Measurements from ENCODE around the gene IPPK. TPM values are rescaled to one million over a fixed set of nuclear protein-coding genes. Genes with fewer than 3 reads are reported as not detected.
"Not testable (repeated sequence)": the region's sequence is repeated elsewhere in the genome, so short reads cannot be mapped to it uniquely, and the experiment has no call there.

Gene IPPK
- total RNA-seq, 1 donor from 2014 or later: 14.8 TPM

GRCh38 chr9:92637886-92638620 is 31.9 kb downstream of the IPPK start:
- Mint-ChIP-seq H3K36me3 (ENCODE audit: low read depth) (peaks cover 33% of the 10 kb centered on the region), H3K9me3 (no peaks in the 10 kb centered on the region), H3K4me1 (ENCODE audit: low read depth) (peaks cover 5% of the 10 kb centered on the region), H3K4me3 (no peak overlapping the region), H3K27me3 (ENCODE audit: insufficient read depth) (no peaks in the 10 kb centered on the region), H3K27ac (peak overlapping the region; percentile 31)
- no peak for DNase-seq (ENCODE audit: low spot score)
- intact Hi-C loops (cut with micrococcal nuclease): loop anchor here (10.0 kb wide), 1 partner anchor 157 kb away; no protein-coding TSS in a partner anchor

DNA sequence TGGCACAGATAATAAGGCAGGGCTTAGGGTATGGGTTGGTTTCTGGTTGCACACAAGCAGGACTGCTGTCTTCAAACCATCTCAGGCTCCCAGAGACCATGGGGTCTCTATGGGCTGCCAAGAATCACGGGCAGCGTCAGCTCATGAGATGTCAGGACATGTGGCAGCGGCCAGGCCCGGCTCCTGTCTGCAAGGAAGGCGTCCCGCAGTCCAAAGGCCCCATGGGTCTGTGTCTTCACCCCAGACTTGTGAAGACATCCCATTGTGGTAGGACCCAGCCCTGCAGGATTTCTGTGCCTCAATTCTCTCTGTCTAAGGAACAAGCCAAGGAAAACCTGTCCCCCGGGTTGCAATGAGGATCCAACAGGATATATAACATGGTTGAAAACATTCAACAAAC is 32.6 kb downstream of the IPPK start:
- intact Hi-C loops (cut with micrococcal nuclease): loop anchor here (10.0 kb wide), 1 partner anchor 157 kb away; no protein-coding TSS in a partner anchor
- no peak overlapping the region for H3K4me3 Mint-ChIP-seq

GRCh38 chr9:92636627-92637026 is 33.3 kb downstream of the IPPK start:
- Mint-ChIP-seq H3K4me1 (ENCODE audit: low read depth) (peaks cover 12% of the 10 kb centered on the region), H3K36me3 (ENCODE audit: low read depth) (peaks cover 35% of the 10 kb centered on the region), H3K27me3 (ENCODE audit: insufficient read depth) (no peaks in the 10 kb centered on the region), H3K27ac (no peak overlapping the region), H3K4me3 (no peak overlapping the region), H3K9me3 (no peaks in the 10 kb centered on the region)
- intact Hi-C loops (cut with micrococcal nuclease): loop anchor here (10.0 kb wide), 1 partner anchor 158 kb away; no protein-coding TSS in a partner anchor
- no peak for DNase-seq (ENCODE audit: low spot score)

More for the DNA sequence above, 32.6 kb downstream of the IPPK start:
- Mint-ChIP-seq H3K4me1 (ENCODE audit: low read depth) (peaks cover 5% of the 10 kb centered on the region), H3K27me3 (ENCODE audit: insufficient read depth) (no peaks in the 10 kb centered on the region), H3K36me3 (ENCODE audit: low read depth) (peaks cover 33% of the 10 kb centered on the region), H3K9me3 (no peaks in the 10 kb centered on the region), H3K27ac (no peak overlapping the region)
- no peak for DNase-seq (ENCODE audit: low spot score)

- no peaks in the 10 kb centered on the region for H3K27me3 Mint-ChIP-seq (ENCODE audit: insufficient read depth)
- no peak for DNase-seq (ENCODE audit: low spot score)
- no peak overlapping the region for H3K27ac Mint-ChIP-seq
- peaks cover 16% of the 10 kb centered on the region for H3K4me1 Mint-ChIP-seq (ENCODE audit: low read depth)
- intact Hi-C loops (cut with micrococcal nuclease): loop anchor here (10.0 kb wide), 1 partner anchor 159 kb away; no protein-coding TSS in a partner anchor
- H3K9me3 Mint-ChIP-seq: no peaks in the 10 kb centered on the region
- H3K4me3 Mint-ChIP-seq: no peak overlapping the region
- peaks cover 33% of the 10 kb centered on the region for H3K36me3 Mint-ChIP-seq (ENCODE audit: low read depth)
These were observed 34.2 kb downstream of the IPPK start for GRCh38 chr9:92635760-92636159.

DNA sequence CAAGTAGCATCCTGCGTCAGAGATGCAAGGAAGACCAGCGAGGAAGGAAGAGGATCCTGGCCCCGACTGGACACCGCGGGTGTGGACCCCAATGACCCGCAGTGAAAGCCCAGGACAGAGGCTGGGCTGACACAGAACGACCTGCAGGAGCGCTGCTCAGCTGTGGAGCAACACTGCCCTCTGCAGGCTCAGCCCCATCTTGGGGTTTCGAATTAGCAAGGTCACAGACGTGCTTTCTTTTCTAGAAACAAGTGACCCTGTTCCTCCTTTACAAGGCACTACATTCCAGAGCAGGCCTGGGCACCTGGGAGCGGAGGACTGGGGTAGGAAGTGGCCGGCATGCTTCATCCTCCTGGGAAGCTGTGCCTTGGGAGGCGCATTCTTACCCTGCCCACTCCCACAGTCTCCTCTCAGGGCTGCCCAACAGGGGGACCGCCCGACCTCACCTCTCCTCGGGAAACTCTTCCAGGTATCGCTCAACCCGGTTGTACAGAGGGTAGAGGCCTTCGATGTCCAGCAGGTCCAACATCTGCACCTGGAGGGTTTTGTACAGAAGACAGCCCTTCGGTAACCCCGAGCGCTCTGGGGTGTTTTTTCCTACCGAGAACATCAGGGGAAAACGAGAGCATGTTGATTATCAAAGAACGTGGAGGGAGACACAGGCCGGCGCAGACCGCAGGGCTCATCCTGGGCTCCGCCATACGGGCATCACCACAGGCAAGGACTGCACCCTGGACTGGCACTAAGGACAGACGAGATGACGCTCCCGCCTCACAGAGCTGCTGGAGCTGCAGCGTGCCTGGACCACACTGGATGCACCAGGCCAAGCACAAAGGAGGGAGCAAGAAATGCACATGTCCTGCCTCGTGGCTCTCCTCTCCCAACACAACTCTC is 35.0 kb downstream of the IPPK start:
- Mint-ChIP-seq H3K9me3 (no peaks in the 10 kb centered on the region), H3K4me1 (ENCODE audit: low read depth) (peaks cover 24% of the 10 kb centered on the region), H3K27me3 (ENCODE audit: insufficient read depth) (no peaks in the 10 kb centered on the region), H3K4me3 (no peak overlapping the region), H3K27ac (peak overlapping the region; percentile 71), H3K36me3 (ENCODE audit: low read depth) (peaks cover 40% of the 10 kb centered on the region)
- intact Hi-C loops (cut with micrococcal nuclease): loop anchor here (1.0 to 10.0 kb wide), 7 partner anchors 32 to 501 kb away; partner anchors contain the start of genes CENPP, IARS1 and NOL8
- DNase-seq (ENCODE audit: low spot score): peak; percentile 43

- H3K4me1 Mint-ChIP-seq (ENCODE audit: low read depth): peaks cover 26% of the 10 kb centered on the region
- intact Hi-C loops (cut with micrococcal nuclease): loop anchor here (1.0 to 10.0 kb wide), 7 partner anchors 34 to 499 kb away; partner anchors contain the start of genes CENPP, IARS1 and NOL8
- no peak overlapping the region for H3K4me3 Mint-ChIP-seq
- H3K27ac Mint-ChIP-seq: no peak overlapping the region
- H3K9me3 Mint-ChIP-seq: no peaks in the 10 kb centered on the region
- H3K27me3 Mint-ChIP-seq (ENCODE audit: insufficient read depth): no peaks in the 10 kb centered on the region
- H3K36me3 Mint-ChIP-seq (ENCODE audit: low read depth): peaks cover 47% of the 10 kb centered on the region
- DNase-seq (ENCODE audit: low spot score): no peak
These were observed 36.2 kb downstream of the IPPK start for GRCh38 chr9:92633614-92634278.

GRCh38 chr9:92632641-92633040 is 37.3 kb downstream of the IPPK start:
- no peaks in the 10 kb centered on the region for H3K27me3 Mint-ChIP-seq (ENCODE audit: insufficient read depth)
- H3K27ac Mint-ChIP-seq: peak overlapping the region; percentile 18
- peaks cover 45% of the 10 kb centered on the region for H3K36me3 Mint-ChIP-seq (ENCODE audit: low read depth)
- H3K4me3 Mint-ChIP-seq: no peak overlapping the region
- DNase-seq (ENCODE audit: low spot score): no peak
- H3K4me1 Mint-ChIP-seq (ENCODE audit: low read depth): peaks cover 26% of the 10 kb centered on the region
- intact Hi-C loops (cut with micrococcal nuclease): loop anchor here (5.0 to 10.0 kb wide), 3 partner anchors 35 to 355 kb away; no protein-coding TSS in a partner anchor
- H3K9me3 Mint-ChIP-seq: no peaks in the 10 kb centered on the region

GRCh38 chr9:92631452-92632343 is 38.2 kb downstream of the IPPK start:
- intact Hi-C loops (cut with micrococcal nuclease): loop anchor here (5.0 to 10.0 kb wide), 3 partner anchors 36 to 354 kb away; no protein-coding TSS in a partner anchor
- Mint-ChIP-seq H3K27ac (peak overlapping the region; percentile 72), H3K27me3 (ENCODE audit: insufficient read depth) (no peaks in the 10 kb centered on the region), H3K36me3 (ENCODE audit: low read depth) (peaks cover 49% of the 10 kb centered on the region), H3K9me3 (no peaks in the 10 kb centered on the region), H3K4me1 (ENCODE audit: low read depth) (peaks cover 26% of the 10 kb centered on the region), H3K4me3 (peak overlapping the region; percentile 45)
- DNase-seq (ENCODE audit: low spot score): no peak

GRCh38 chr9:92627651-92628050 is 42.3 kb downstream of the IPPK start:
- intact Hi-C loops (cut with micrococcal nuclease): no loop called here
- no peak overlapping the region for H3K27ac Mint-ChIP-seq
- H3K27me3 Mint-ChIP-seq (ENCODE audit: insufficient read depth): no peaks in the 10 kb centered on the region
- no peak for DNase-seq (ENCODE audit: low spot score)
- no peak overlapping the region for H3K4me3 Mint-ChIP-seq
- H3K36me3 Mint-ChIP-seq (ENCODE audit: low read depth): peaks cover 43% of the 10 kb centered on the region
- no peaks in the 10 kb centered on the region for H3K9me3 Mint-ChIP-seq
- peaks cover 27% of the 10 kb centered on the region for H3K4me1 Mint-ChIP-seq (ENCODE audit: low read depth)

- Mint-ChIP-seq H3K27ac (peak overlapping the region; percentile 2), H3K36me3 (ENCODE audit: low read depth) (peaks cover 38% of the 10 kb centered on the region), H3K27me3 (ENCODE audit: insufficient read depth) (no peaks in the 10 kb centered on the region), H3K9me3 (no peaks in the 10 kb centered on the region), H3K4me3 (no peak overlapping the region), H3K4me1 (ENCODE audit: low read depth) (peaks cover 19% of the 10 kb centered on the region)
- no peak for DNase-seq (ENCODE audit: low spot score)
- intact Hi-C loops (cut with micrococcal nuclease): no loop called here
These were observed 43.4 kb downstream of the IPPK start for GRCh38 chr9:92626484-92626883.

DNA sequence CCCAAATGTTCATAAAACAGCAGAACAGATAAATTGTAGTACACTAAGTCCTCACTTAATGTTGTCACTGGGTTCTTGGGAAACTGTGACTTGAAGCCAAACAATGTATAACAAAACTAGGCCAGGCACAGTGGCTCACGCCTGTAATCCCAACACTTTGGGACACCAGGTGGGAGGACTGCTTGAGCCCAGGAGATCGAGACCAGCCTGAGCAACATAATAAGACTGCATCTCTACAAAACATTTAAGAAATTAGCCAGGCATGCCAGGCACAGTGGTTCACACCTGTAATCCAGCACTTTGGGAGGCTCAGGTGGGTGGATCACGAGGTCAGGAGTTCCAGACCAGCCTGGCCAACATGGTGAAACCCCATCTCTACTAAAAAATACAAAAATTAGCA is 46.0 kb downstream of the IPPK start:
- H3K27me3 Mint-ChIP-seq (ENCODE audit: insufficient read depth); DNase-seq (ENCODE audit: low spot score); H3K9me3 Mint-ChIP-seq; H3K4me1 Mint-ChIP-seq (ENCODE audit: low read depth); H3K4me3 Mint-ChIP-seq; H3K27ac Mint-ChIP-seq; intact Hi-C loops (cut with micrococcal nuclease): not testable (repeated sequence)
- peaks cover 34% of the 10 kb centered on the region for H3K36me3 Mint-ChIP-seq (ENCODE audit: low read depth)
